ENCODE results near the gene GNAQ.
A peak's percentile ranks its signal among the peaks of the same experiment; 100 is the strongest.

GNAQ gene

GRCh38 chr9:78044189-78044588 is 12.6 kb upstream of the GNAQ start:
- DNase-seq (ENCODE audit: low read depth), result no peak
- no peak for TF ChIP-seq CTCF (IDR thresholded peaks at IDR 0.05; ENCODE audit: insufficient read depth, low read depth, low read length, missing control alignments)
- H3K4me3 ChIP-seq (ENCODE audit: low read depth, low read length), result no peak overlapping the region

GRCh38 chr9:78041971-78042370 is 10.4 kb upstream of the GNAQ start:
- DNase-seq (ENCODE audit: low read depth), result no peak
- H3K4me3 ChIP-seq (ENCODE audit: low read depth, low read length), result no peak overlapping the region
- no peak for TF ChIP-seq CTCF (IDR thresholded peaks at IDR 0.05; ENCODE audit: insufficient read depth, low read depth, low read length, missing control alignments)

GRCh38 chr9:78040726-78041125 is 9.1 kb upstream of the GNAQ start:
- no peak for TF ChIP-seq CTCF (IDR thresholded peaks at IDR 0.05; ENCODE audit: insufficient read depth, low read depth, low read length, missing control alignments)
- no peak for DNase-seq (ENCODE audit: low read depth)
- H3K4me3 ChIP-seq (ENCODE audit: low read depth, low read length), result no peak overlapping the region

- no peak for DNase-seq (ENCODE audit: low read depth)
- H3K4me3 ChIP-seq (ENCODE audit: low read depth, low read length), result no peak overlapping the region
- TF ChIP-seq CTCF (IDR thresholded peaks at IDR 0.05; ENCODE audit: insufficient read depth, low read depth, low read length, missing control alignments), result no peak
These were observed 7.1 kb upstream of the GNAQ start for GRCh38 chr9:78038620-78039300.

- H3K4me3 ChIP-seq (ENCODE audit: low read depth, low read length), result no peak overlapping the region
- peak; percentile 72 for DNase-seq (ENCODE audit: low read depth)
- TF ChIP-seq CTCF (IDR thresholded peaks at IDR 0.05; ENCODE audit: insufficient read depth, low read depth, low read length, missing control alignments), result peak; percentile 78
These were observed 3.9 kb upstream of the GNAQ start for GRCh38 chr9:78035383-78035993.

- no peak overlapping the region for H3K4me3 ChIP-seq (ENCODE audit: low read depth, low read length)
- no peak for DNase-seq (ENCODE audit: low read depth)
- TF ChIP-seq CTCF (IDR thresholded peaks at IDR 0.05; ENCODE audit: insufficient read depth, low read depth, low read length, missing control alignments), result no peak
These were observed 2.3 kb upstream of the GNAQ start for GRCh38 chr9:78033870-78034269.
